K562 (cell line): ENCODE data around the gene GRIK5. TPM values are rescaled to one million over a fixed set of nuclear protein-coding genes. Genes with fewer than 3 reads are reported as not detected.

ENCODE experiments used
- CHD1 ChIP-seq: fragments of 200-600 bp; sonication (generic); IDR thresholded peaks from one replicate; pipeline ENCODE4 v1.6.1; 2012; ENCODE audit warnings: mild to moderate bottlenecking, moderate library complexity, low read length, inconsistent platforms
- GTF2F1 ChIP-seq: IDR thresholded peaks from 2 replicates; pipeline ENCODE4 v1.6.1; 2011; ENCODE audit warnings: low read depth, low read length, improper control_type of control experiment
- SMAD1 ChIP-seq: fragments of 150-350 bp; IDR thresholded peaks from 2 replicates; pipeline ENCODE4 v1.6.1; 2014; ENCODE audit warnings: low read length, low read depth; ENCODE audit not compliant: partially characterized antibody
- ZNF212 ChIP-seq: fragments of 450-650 bp; formaldehyde crosslinking; IDR thresholded peaks from 2 replicates; pipeline ENCODE4 v1.4.0; 2020; ENCODE audit warnings: mild to moderate bottlenecking
- polyA plus RNA-seq, 8 experiments: library from polyadenylated mRNA; depleted of rRNA in 4 of 8; stranded (reverse) in 5 of 8; unstranded in 3 of 8; fragments of >200 nt; fragmentation: Nextera tagmentation in 2 of 8; fragmentation: Illumina TruSeq in 1 of 8; extraction: Ambion mirVana in 2 of 8; extraction: Trizol in 1 of 8; gene quantifications; 2 replicates each; pipeline versions ENCODE4 v1.2.1 to v1.2.3, GENCODE V29; 2011 to 2014; ENCODE audit warnings: inconsistent platforms in 1 of 8, missing spikeins in 1 of 8
- total RNA-seq, 7 experiments: library from RNA; depleted of rRNA in 6 of 7; stranded (reverse); fragments of >200 nt in 6 of 7; fragmentation: Illumina TruSeq in 2 of 7; extraction: Trizol in 2 of 7; gene quantifications; 2 replicates each; pipeline versions ENCODE4 v1.2.1 to v1.2.3, GENCODE V29; 2011 to 2021; ENCODE audit warnings: low replicate concordance in 1 of 7
- TF ChIP-seq, protein P1 (sequence below), 2 experiments: fragments of 450-650 bp in 1 of 2; sonication (generic) in 1 of 2; formaldehyde crosslinking in 1 of 2; IDR thresholded peaks; 2 replicates each; pipeline versions ENCODE4 v1.7.1 to v1.9.0; 2016 to 2022; ENCODE audit warnings: inconsistent platforms in 1 of 2, mild to moderate bottlenecking in 1 of 2, missing genetic modification reagents in 1 of 2
- TF ChIP-seq, protein P2 (sequence below): sonication (generic); formaldehyde crosslinking; IDR thresholded peaks from 2 replicates; pipeline ENCODE4 v1.8.1; 2023; ENCODE audit warnings: mild to moderate bottlenecking, missing genetic modification reagents, moderate library complexity
- TF ChIP-seq, protein P3 (sequence below): sonication (generic); formaldehyde crosslinking; IDR thresholded peaks from 2 replicates; pipeline ENCODE4 v1.8.0; 2022; ENCODE audit warnings: mild to moderate bottlenecking, missing genetic modification reagents
- TF ChIP-seq, protein P4 (sequence below): sonication (generic); formaldehyde crosslinking; IDR thresholded peaks from 2 replicates; pipeline ENCODE4 v1.8.1; 2023; ENCODE audit warnings: mild to moderate bottlenecking, missing genetic modification reagents
- TF ChIP-seq, protein P5 (sequence below): sonication (generic); formaldehyde crosslinking; IDR thresholded peaks from 2 replicates; pipeline ENCODE4 v1.8.0; 2022; ENCODE audit warnings: missing genetic modification reagents, mild to moderate bottlenecking, borderline replicate concordance

Gene GRIK5
- total and polyA plus RNA-seq, 9 of the 15 experiments (the other 6 are each of a cell fraction or from before 2014, with no cell fraction given): 0.04 to 0.55 (median 0.27) TPM; not detected in 2

DNA sequence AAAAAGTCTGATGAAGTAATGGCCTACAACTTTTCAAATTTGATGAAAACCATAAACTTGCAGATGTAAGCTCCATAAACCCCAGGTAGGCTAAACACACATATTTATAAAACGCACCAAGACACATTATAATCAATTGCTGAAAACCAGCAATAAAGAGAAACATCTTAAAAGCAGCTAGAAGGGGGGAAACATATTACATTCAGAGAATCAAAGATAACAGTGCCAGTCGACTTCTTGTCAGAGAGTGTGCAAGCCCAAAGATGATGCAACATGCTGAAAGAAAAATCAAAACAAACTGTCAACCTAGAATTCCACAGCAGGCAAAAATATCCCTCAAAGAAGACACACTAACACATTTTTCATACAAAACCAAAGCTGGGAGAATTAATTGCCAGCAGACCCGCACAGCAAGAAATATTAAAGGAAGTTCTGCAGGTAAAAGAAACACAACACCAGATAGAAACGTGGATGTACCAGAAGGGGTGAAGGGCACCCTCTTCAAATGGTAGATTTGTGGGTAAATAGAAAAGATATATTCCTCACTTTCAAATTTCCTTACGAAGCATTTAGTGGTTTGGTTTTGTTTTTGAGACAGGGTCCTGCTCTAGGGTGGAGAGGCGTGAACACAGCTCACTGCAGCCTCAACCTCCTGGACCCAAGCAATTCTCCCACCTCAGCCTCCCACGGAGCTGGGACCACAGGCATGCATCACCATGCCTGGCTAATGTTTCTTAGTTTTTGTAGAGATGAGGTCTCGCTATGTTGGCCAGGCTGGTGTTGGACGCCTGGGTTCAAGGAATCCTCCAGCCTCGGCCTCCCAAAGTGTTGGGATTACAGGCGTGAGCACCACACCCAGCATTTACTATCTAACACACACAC lies 59.5 kb downstream of the GRIK5 start (continued):
- TF ChIP-seq, protein P1, sequence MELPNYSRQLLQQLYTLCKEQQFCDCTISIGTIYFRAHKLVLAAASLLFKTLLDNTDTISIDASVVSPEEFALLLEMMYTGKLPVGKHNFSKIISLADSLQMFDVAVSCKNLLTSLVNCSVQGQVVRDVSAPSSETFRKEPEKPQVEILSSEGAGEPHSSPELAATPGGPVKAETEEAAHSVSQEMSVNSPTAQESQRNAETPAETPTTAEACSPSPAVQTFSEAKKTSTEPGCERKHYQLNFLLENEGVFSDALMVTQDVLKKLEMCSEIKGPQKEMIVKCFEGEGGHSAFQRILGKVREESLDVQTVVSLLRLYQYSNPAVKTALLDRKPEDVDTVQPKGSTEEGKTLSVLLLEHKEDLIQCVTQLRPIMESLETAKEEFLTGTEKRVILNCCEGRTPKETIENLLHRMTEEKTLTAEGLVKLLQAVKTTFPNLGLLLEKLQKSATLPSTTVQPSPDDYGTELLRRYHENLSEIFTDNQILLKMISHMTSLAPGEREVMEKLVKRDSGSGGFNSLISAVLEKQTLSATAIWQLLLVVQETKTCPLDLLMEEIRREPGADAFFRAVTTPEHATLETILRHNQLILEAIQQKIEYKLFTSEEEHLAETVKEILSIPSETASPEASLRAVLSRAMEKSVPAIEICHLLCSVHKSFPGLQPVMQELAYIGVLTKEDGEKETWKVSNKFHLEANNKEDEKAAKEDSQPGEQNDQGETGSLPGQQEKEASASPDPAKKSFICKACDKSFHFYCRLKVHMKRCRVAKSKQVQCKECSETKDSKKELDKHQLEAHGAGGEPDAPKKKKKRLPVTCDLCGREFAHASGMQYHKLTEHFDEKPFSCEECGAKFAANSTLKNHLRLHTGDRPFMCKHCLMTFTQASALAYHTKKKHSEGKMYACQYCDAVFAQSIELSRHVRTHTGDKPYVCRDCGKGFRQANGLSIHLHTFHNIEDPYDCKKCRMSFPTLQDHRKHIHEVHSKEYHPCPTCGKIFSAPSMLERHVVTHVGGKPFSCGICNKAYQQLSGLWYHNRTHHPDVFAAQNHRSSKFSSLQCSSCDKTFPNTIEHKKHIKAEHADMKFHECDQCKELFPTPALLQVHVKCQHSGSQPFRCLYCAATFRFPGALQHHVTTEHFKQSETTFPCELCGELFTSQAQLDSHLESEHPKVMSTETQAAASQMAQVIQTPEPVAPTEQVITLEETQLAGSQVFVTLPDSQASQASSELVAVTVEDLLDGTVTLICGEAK (IDR thresholded peaks at IDR 0.05): no peak; the same call in 1 of the 2 replicates
- TF ChIP-seq, protein P1 (CRISPR knock-in tag; IDR thresholded peaks at IDR 0.05): no peak
- TF ChIP-seq, protein P2, sequence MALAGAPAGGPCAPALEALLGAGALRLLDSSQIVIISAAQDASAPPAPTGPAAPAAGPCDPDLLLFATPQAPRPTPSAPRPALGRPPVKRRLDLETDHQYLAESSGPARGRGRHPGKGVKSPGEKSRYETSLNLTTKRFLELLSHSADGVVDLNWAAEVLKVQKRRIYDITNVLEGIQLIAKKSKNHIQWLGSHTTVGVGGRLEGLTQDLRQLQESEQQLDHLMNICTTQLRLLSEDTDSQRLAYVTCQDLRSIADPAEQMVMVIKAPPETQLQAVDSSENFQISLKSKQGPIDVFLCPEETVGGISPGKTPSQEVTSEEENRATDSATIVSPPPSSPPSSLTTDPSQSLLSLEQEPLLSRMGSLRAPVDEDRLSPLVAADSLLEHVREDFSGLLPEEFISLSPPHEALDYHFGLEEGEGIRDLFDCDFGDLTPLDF (CRISPR knock-in tag): no peak
- no peak for TF ChIP-seq ZNF212 (CRISPR knock-in tag)
- TF ChIP-seq, protein P3, sequence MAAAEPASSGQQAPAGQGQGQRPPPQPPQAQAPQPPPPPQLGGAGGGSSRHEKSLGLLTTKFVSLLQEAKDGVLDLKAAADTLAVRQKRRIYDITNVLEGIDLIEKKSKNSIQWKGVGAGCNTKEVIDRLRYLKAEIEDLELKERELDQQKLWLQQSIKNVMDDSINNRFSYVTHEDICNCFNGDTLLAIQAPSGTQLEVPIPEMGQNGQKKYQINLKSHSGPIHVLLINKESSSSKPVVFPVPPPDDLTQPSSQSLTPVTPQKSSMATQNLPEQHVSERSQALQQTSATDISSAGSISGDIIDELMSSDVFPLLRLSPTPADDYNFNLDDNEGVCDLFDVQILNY (CRISPR knock-in tag): no peak
- TF ChIP-seq GTF2F1: no peak
- TF ChIP-seq, protein P4, sequence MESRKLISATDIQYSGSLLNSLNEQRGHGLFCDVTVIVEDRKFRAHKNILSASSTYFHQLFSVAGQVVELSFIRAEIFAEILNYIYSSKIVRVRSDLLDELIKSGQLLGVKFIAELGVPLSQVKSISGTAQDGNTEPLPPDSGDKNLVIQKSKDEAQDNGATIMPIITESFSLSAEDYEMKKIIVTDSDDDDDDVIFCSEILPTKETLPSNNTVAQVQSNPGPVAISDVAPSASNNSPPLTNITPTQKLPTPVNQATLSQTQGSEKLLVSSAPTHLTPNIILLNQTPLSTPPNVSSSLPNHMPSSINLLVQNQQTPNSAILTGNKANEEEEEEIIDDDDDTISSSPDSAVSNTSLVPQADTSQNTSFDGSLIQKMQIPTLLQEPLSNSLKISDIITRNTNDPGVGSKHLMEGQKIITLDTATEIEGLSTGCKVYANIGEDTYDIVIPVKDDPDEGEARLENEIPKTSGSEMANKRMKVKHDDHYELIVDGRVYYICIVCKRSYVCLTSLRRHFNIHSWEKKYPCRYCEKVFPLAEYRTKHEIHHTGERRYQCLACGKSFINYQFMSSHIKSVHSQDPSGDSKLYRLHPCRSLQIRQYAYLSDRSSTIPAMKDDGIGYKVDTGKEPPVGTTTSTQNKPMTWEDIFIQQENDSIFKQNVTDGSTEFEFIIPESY (CRISPR knock-in tag): no peak
- no peak for TF ChIP-seq CHD1
- TF ChIP-seq SMAD1: no peak
- TF ChIP-seq, protein P5, sequence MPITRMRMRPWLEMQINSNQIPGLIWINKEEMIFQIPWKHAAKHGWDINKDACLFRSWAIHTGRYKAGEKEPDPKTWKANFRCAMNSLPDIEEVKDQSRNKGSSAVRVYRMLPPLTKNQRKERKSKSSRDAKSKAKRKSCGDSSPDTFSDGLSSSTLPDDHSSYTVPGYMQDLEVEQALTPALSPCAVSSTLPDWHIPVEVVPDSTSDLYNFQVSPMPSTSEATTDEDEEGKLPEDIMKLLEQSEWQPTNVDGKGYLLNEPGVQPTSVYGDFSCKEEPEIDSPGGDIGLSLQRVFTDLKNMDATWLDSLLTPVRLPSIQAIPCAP (CRISPR knock-in tag): no peak
